ENCODE measurements around the gene UGT3A1. TPM values are rescaled to one million over a fixed set of nuclear protein-coding genes. Genes with fewer than 3 reads are reported as not detected.
A peak's percentile ranks its signal among the peaks of the same experiment; 100 is the strongest.

The UGT3A1 gene
- total and polyA plus RNA-seq, 10 of the 15 experiments (the other 5 are each of a cell fraction or from before 2014, with no cell fraction given): not detected

DNA sequence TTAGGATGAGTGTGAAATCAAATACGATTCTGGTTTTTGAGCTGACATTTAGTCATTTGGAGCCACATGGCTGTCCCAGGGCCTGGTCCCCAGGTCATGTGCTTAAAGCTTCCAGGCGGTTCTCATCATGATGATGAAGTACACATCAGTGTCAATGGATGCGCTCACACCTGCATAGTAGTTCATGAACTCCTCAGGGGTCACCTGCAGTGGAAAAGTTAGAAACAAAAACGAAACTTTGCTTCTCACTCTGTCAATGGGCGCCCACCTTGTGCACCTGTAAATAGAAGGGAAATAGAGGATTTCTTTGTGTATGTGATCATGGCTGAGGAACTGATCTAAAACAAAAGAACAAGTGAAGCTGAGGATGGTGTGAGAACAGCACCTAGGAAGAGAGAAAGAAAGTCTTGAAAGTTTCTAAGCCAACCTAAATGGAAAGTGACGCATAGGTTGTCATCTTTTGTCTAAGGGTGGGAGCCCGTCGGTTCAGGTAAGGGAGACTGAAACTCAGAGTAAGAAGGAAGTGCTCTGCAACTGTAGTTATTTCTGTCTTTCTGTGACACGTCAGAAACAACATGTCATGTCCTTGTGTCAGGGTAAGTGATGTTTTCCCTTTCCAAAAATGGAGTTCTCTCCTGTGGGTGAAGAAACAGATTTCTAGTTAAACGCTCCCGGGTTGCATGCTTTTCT, 86.6 kb downstream of the UGT3A1 start (continued):
- TF ChIP-seq E2F8 (IDR thresholded peaks at IDR 0.05; ENCODE audit: low read depth, partially characterized antibody) (no peak), E2F4 (IDR thresholded peaks at IDR 0.05; ENCODE audit: low read depth, low read length) (no peak), NR2C1 (IDR thresholded peaks at IDR 0.05) (no peak), IKZF2 (IDR thresholded peaks at IDR 0.05) (peak in 1 of 2 experiments; percentile 67), MTA3 (IDR thresholded peaks at IDR 0.05; ENCODE audit: borderline replicate concordance, low read length) (no peak), HDGF (IDR thresholded peaks at IDR 0.05) (0 out of 2 replicates have a peak, but pooled peaks have one; percentile 19), ZNF622 (IDR thresholded peaks at IDR 0.05) (no peak), LARP7 (IDR thresholded peaks at IDR 0.05) (no peak), NFXL1 (IDR thresholded peaks at IDR 0.05; ENCODE audit: borderline replicate concordance) (no peak), BRCA1 (IDR thresholded peaks at IDR 0.05; ENCODE audit: low read depth, low read length) (no peak), FOXM1 (IDR thresholded peaks at IDR 0.05; ENCODE audit: low read depth, low read length) (peak; percentile 73), HDAC6 (IDR thresholded peaks at IDR 0.05; ENCODE audit: unreplicated experiment) (no peak), RFX5 (IDR thresholded peaks at IDR 0.05; ENCODE audit: low read depth, low read length) (no peak), IRF4 (IDR thresholded peaks at IDR 0.05; ENCODE audit: low read depth, low read length) (peak; percentile 55; the same call in 1 of the 2 replicates), ZBED1 (IDR thresholded peaks at IDR 0.05; ENCODE audit: borderline replicate concordance) (0 out of 2 replicates have a peak, but pooled peaks have one; percentile 26), IKZF1 (conservative IDR thresholded peaks at IDR 0.05) (no peak; the same call in none of the 2 replicates)
- TF ChIP-seq, protein P1, sequence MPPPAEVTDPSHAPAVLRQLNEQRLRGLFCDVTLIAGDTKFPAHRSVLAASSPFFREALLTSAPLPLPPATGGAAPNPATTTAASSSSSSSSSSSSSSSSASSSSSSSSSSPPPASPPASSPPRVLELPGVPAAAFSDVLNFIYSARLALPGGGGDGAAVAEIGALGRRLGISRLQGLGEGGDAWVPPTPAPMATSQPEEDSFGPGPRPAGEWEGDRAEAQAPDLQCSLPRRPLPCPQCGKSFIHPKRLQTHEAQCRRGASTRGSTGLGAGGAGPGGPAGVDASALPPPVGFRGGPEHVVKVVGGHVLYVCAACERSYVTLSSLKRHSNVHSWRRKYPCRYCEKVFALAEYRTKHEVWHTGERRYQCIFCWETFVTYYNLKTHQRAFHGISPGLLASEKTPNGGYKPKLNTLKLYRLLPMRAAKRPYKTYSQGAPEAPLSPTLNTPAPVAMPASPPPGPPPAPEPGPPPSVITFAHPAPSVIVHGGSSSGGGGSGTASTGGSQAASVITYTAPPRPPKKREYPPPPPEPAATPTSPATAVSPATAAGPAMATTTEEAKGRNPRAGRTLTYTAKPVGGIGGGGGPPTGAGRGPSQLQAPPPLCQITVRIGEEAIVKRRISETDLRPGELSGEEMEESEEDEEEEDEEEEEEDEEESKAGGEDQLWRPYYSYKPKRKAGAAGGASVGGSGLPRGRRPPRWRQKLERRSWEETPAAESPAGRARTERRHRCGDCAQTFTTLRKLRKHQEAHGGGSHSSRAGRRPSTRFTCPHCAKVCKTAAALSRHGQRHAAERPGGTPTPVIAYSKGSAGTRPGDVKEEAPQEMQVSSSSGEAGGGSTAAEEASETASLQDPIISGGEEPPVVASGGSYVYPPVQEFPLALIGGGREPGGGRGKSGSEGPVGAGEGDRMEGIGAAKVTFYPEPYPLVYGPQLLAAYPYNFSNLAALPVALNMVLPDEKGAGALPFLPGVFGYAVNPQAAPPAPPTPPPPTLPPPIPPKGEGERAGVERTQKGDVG (CRISPR knock-in tag; IDR thresholded peaks at IDR 0.05): no peak
- TF ChIP-seq, protein P2, sequence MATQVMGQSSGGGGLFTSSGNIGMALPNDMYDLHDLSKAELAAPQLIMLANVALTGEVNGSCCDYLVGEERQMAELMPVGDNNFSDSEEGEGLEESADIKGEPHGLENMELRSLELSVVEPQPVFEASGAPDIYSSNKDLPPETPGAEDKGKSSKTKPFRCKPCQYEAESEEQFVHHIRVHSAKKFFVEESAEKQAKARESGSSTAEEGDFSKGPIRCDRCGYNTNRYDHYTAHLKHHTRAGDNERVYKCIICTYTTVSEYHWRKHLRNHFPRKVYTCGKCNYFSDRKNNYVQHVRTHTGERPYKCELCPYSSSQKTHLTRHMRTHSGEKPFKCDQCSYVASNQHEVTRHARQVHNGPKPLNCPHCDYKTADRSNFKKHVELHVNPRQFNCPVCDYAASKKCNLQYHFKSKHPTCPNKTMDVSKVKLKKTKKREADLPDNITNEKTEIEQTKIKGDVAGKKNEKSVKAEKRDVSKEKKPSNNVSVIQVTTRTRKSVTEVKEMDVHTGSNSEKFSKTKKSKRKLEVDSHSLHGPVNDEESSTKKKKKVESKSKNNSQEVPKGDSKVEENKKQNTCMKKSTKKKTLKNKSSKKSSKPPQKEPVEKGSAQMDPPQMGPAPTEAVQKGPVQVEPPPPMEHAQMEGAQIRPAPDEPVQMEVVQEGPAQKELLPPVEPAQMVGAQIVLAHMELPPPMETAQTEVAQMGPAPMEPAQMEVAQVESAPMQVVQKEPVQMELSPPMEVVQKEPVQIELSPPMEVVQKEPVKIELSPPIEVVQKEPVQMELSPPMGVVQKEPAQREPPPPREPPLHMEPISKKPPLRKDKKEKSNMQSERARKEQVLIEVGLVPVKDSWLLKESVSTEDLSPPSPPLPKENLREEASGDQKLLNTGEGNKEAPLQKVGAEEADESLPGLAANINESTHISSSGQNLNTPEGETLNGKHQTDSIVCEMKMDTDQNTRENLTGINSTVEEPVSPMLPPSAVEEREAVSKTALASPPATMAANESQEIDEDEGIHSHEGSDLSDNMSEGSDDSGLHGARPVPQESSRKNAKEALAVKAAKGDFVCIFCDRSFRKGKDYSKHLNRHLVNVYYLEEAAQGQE (IDR thresholded peaks at IDR 0.05; ENCODE audit: low read depth, low read length): no peak
- TF ChIP-seq, protein P3, sequence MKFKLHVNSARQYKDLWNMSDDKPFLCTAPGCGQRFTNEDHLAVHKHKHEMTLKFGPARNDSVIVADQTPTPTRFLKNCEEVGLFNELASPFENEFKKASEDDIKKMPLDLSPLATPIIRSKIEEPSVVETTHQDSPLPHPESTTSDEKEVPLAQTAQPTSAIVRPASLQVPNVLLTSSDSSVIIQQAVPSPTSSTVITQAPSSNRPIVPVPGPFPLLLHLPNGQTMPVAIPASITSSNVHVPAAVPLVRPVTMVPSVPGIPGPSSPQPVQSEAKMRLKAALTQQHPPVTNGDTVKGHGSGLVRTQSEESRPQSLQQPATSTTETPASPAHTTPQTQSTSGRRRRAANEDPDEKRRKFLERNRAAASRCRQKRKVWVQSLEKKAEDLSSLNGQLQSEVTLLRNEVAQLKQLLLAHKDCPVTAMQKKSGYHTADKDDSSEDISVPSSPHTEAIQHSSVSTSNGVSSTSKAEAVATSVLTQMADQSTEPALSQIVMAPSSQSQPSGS (IDR thresholded peaks at IDR 0.05; ENCODE audit: low read length): peak; percentile 82
